ENCODE data around the gene IGSF6.
"Not testable (repeated sequence)": the region's sequence is repeated elsewhere in the genome, so short reads cannot be mapped to it uniquely, and the experiment has no call there.

Gene IGSF6

GRCh38 chr16:21654881-21655280 is 2.5 kb upstream of the IGSF6 start:
- H3K27ac ChIP-seq, result peak overlapping the region; percentile 22
- no peak for DNase-seq (ENCODE audit: low read depth, low spot score)

- DNase-seq (ENCODE audit: low read depth, low spot score), result no peak
Measured at GRCh38 chr16:21654466-21654865, 2.1 kb upstream of the IGSF6 start.

GRCh38 chr16:21653571-21653970 is 1.2 kb upstream of the IGSF6 start:
- no peak overlapping the region for H3K27ac ChIP-seq
- DNase-seq (ENCODE audit: low read depth, low spot score), result no peak

More at GRCh38 chr16:21654466-21654865, 2.1 kb upstream of the IGSF6 start:
- peak overlapping the region; percentile 22 for H3K27ac ChIP-seq

GRCh38 chr16:21651515-21651914 is 893 bp downstream of the IGSF6 start:
- H3K27ac ChIP-seq, result no peak overlapping the region
- no peak for DNase-seq (ENCODE audit: low read depth, low spot score)

- no peak overlapping the region for H3K27ac ChIP-seq
- no peak for DNase-seq (ENCODE audit: low read depth, low spot score)
Measured at GRCh38 chr16:21650521-21650920, 1.9 kb downstream of the IGSF6 start.

- H3K27ac ChIP-seq; DNase-seq (ENCODE audit: low read depth, low spot score): not testable (repeated sequence)
Measured at GRCh38 chr16:21649826-21650406, 2.5 kb downstream of the IGSF6 start.

- DNase-seq (ENCODE audit: low read depth, low spot score), result no peak
- H3K27ac ChIP-seq, result no peak overlapping the region
Measured at GRCh38 chr16:21647562-21648164, 4.7 kb downstream of the IGSF6 start.

- no peak overlapping the region for H3K27ac ChIP-seq
Measured at GRCh38 chr16:21646721-21647561, 5.5 kb downstream of the IGSF6 start.

GRCh38 chr16:21646091-21646490 is 6.3 kb downstream of the IGSF6 start:
- H3K27ac ChIP-seq, result no peak overlapping the region
- DNase-seq (ENCODE audit: low read depth, low spot score), result no peak

More at GRCh38 chr16:21646721-21647561, 5.5 kb downstream of the IGSF6 start:
- no peak for DNase-seq (ENCODE audit: low read depth, low spot score)

GRCh38 chr16:21645261-21645721 is 7.1 kb downstream of the IGSF6 start:
- DNase-seq (ENCODE audit: low read depth, low spot score), result no peak
- no peak overlapping the region for H3K27ac ChIP-seq

GRCh38 chr16:21644674-21645073 is 7.7 kb downstream of the IGSF6 start:
- no peak overlapping the region for H3K27ac ChIP-seq
- DNase-seq (ENCODE audit: low read depth, low spot score), result no peak

- no peak overlapping the region for H3K27ac ChIP-seq
- no peak for DNase-seq (ENCODE audit: low read depth, low spot score)
Measured at GRCh38 chr16:21643785-21644184, 8.6 kb downstream of the IGSF6 start.

GRCh38 chr16:21642861-21643260 is 9.5 kb downstream of the IGSF6 start:
- H3K27ac ChIP-seq, result no peak overlapping the region
- DNase-seq (ENCODE audit: low read depth, low spot score), result no peak

- H3K27ac ChIP-seq, result no peak overlapping the region
- no peak for DNase-seq (ENCODE audit: low read depth, low spot score)
Measured at GRCh38 chr16:21641916-21642315, 10.5 kb downstream of the IGSF6 start.

- H3K27ac ChIP-seq, result peak overlapping the region; percentile 85
- DNase-seq (ENCODE audit: low read depth, low spot score), result no peak
Measured at GRCh38 chr16:21639493-21639892, 12.9 kb downstream of the IGSF6 start.

- peak; percentile 71 for DNase-seq (ENCODE audit: low read depth, low spot score)
- H3K27ac ChIP-seq, result peak overlapping the region; percentile 85
Measured at GRCh38 chr16:21638573-21638975, 13.8 kb downstream of the IGSF6 start.

- DNase-seq (ENCODE audit: low read depth, low spot score), result no peak
- peak overlapping the region; percentile 85 for H3K27ac ChIP-seq
Measured at GRCh38 chr16:21637032-21637968, 15.1 kb downstream of the IGSF6 start.

- not testable (repeated sequence) for H3K27ac ChIP-seq; DNase-seq (ENCODE audit: low read depth, low spot score)
Measured at GRCh38 chr16:21635694-21636093, 16.7 kb downstream of the IGSF6 start.

- DNase-seq (ENCODE audit: low read depth, low spot score), result no peak
- H3K27ac ChIP-seq, result no peak overlapping the region
Measured at GRCh38 chr16:21634216-21634615, 18.2 kb downstream of the IGSF6 start.

GRCh38 chr16:21631951-21632575 is 20.3 kb downstream of the IGSF6 start:
- DNase-seq (ENCODE audit: low read depth, low spot score); H3K27ac ChIP-seq: not testable (repeated sequence)

Measured in epithelial cell of prostate (primary cell).